ENCODE data around the gene DIDO1.
"Not testable (repeated sequence)": the region's sequence is repeated elsewhere in the genome, so short reads cannot be mapped to it uniquely, and the experiment has no call there.

Gene DIDO1

GRCh38 chr20:62925420-62926228, 681 bp downstream of the DIDO1 start:
- DNase-seq: peak; percentile 36

- no peak for DNase-seq
Observed at GRCh38 chr20:62925076-62925419, 1.3 kb downstream of the DIDO1 start.

GRCh38 chr20:62924442-62925075, 1.7 kb downstream of the DIDO1 start:
- peak; percentile 66 for DNase-seq

GRCh38 chr20:62923669-62924441, 2.5 kb downstream of the DIDO1 start:
- DNase-seq: no peak

- not testable (repeated sequence) for DNase-seq
Observed at GRCh38 chr20:62923059-62923668, 3.1 kb downstream of the DIDO1 start.

GRCh38 chr20:62922451-62922921, 3.8 kb downstream of the DIDO1 start:
- DNase-seq: peak; percentile 75

- peak; percentile 65 for DNase-seq
Observed at GRCh38 chr20:62921119-62921687, 5.1 kb downstream of the DIDO1 start.

GRCh38 chr20:62920039-62920645, 6.2 kb downstream of the DIDO1 start:
- no peak for DNase-seq

- peak; percentile 57 for DNase-seq
Observed at GRCh38 chr20:62918831-62919230, 7.5 kb downstream of the DIDO1 start.

- DNase-seq: no peak
Observed at GRCh38 chr20:62918147-62918546, 8.2 kb downstream of the DIDO1 start.

GRCh38 chr20:62917720-62918119, 8.6 kb downstream of the DIDO1 start:
- DNase-seq: no peak

- no peak for DNase-seq
Observed at GRCh38 chr20:62916703-62917476, 9.4 kb downstream of the DIDO1 start.

- no peak for DNase-seq
Observed at GRCh38 chr20:62914970-62915457, 11.3 kb downstream of the DIDO1 start.

- no peak for DNase-seq
Observed at GRCh38 chr20:62914436-62914835, 11.9 kb downstream of the DIDO1 start.

GRCh38 chr20:62913043-62913630, 13.2 kb downstream of the DIDO1 start:
- DNase-seq: no peak

- DNase-seq: no peak
Observed at GRCh38 chr20:62911701-62912280, 14.5 kb downstream of the DIDO1 start.

GRCh38 chr20:62910777-62911497, 15.4 kb downstream of the DIDO1 start:
- no peak for DNase-seq

- DNase-seq: no peak
Observed at GRCh38 chr20:62910217-62910766, 16.0 kb downstream of the DIDO1 start.

- DNase-seq: no peak
Observed at GRCh38 chr20:62908971-62909791, 17.1 kb downstream of the DIDO1 start.
